ENCODE data around the gene CHCHD2.
"Not testable (repeated sequence)": the region's sequence is repeated elsewhere in the genome, so short reads cannot be mapped to it uniquely, and the experiment has no call there.

The CHCHD2 gene

DNA sequence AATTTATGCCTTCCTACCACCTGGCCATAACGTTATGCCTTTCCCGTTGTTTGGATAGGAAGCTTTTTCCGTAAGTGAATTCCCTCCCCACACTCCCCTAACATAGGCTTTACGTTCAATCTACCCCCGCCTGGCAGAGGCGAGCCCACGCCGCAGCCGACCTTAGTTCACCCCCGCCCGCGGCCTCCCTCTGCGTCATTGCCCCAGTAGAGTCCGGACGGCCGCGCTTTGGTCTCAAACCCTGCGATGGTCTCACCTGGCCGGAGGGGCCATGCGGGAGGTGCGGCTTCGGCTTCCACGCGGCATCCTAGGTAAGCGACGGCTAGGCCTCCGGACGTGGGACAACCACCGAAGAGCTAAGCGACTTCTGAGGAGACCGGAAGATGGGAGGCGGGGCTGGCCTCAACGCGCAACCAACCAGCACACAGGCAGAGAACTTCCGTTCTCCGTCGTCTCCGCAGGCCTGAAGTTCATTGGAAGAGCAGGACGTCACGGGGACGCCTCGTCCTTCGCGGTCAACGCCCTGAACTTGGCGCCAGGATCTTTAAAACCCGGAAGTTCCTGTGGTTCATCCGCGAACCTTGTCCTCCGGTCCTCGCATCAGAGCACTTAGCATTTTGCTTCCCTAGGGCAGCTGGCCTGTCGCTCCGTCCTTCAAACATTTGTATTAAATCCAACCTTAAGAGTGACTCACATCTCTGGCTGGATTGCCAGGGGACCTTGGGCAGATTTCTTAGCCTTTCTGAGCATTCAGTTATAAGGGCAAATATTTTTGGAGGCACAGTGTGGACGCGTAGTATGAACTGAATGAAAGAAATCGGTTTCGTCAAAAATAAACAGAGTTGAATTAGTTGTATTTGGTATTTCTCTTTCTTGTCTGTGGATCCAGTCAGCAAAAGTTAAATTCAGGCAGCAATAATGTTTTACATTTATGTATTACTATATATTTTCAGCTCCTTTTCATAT, at the start of gene CHCHD2:
CHCHD2 (minus strand) TSS at position 369 of the 966 bp plus-strand sequence; CDS start at position 306, 63 bp downstream.
- DNase-seq, result peak; percentile 91

DNA sequence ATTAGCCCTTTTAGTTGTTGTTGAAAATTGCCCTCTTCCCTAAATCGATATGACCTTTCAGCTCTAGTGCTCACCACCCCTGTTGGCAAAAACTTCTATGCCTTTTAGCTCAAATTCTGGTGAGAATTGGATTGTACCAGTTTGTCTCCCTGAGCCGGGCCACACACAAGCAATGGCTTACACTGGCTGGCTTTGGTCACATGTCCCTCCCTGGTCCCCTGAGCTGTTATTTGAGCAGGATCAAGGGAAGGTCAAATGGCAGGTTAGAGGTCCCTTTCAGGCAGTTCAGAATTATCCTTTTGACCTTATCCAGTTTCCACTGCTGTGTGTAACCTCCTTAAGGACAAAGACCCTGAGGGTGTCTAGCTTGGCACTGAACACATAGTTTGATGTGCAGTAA, 24.8 kb upstream of the CHCHD2 start:
- DNase-seq, result not testable (repeated sequence)

DNA sequence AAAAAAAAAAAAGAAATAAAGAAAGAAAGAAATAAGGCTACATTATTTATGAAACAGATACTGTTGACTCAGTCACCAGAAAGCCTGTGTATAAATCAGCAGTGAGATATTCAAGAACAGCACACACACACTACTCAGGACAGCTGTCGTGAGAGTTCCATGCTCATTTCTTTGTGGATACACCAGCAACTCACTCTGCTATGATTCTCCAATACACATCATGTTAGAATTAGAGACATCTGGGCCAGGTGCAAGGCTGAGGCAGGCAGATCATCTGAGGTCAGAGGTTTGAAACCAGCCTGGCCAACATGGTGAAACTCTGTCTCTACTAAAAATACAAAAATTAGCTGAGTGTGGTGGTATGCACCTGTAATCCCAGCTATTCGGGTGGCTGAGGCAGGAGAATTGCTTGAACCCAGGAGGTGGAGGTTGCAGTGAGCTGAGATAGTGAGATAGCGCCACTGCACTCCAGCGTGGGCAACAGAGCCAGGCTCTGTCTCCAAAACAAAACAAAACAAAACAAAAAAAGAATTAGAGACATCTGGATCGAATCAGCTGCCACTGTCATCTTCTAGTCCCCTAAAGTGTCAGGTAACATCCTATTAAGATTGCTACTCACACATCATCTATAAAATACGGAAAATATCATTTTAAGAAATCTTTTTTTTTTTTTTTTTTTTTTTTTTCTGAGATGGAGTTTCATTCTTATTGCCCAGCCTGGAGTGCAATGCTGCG, 21.1 kb upstream of the CHCHD2 start:
- no peak for DNase-seq

DNA sequence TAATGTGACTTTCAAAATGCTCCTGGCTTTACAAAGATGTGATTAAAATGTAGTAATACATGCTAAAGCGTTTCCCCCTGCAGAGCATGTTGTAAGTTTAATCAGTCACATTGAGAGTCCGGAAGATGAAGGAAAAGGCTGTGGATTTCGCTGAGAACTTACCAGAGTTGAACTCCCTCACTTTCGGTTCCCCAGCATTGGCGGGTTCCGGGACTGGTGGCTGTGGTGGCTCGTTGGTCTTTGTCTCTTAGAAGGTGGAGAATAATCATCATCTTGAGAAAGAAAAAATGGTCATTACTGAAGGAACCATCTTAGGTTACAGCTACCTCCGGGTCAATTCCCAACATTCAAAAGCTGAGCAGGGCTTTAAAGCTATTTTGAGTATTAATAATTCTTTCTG, 19.6 kb upstream of the CHCHD2 start:
- no peak for DNase-seq

DNA sequence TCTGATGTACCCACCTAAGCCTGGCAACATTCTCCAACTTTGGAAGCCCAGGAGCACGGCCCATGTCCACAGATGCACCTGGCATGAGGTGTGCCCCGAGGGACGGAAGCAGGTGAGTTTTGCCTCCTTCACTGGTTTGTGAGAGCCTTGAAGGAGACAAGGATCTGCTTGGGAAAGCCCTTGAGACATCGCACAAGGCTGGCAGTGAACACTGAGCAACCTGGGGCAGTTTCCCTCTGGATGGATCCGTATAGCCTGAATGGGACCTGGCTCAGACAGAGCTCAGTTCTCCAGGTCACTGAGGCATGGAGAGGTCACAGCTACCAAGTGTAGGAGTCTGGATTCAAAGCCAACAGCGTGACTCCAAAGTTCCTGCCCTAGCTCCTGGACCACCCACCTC, 18.7 kb upstream of the CHCHD2 start:
- no peak for DNase-seq

- DNase-seq, result no peak
Measured at GRCh38 chr7:56121440-56121839, 15.2 kb upstream of the CHCHD2 start.

- no peak for DNase-seq
Measured at GRCh38 chr7:56115852-56116538, 9.7 kb upstream of the CHCHD2 start, which contains the start of gene NUPR2. TSS of gene NUPR2 (minus strand) at chr7:56116417. CDS start at chr7:56116314, 103 bp downstream.

DNA sequence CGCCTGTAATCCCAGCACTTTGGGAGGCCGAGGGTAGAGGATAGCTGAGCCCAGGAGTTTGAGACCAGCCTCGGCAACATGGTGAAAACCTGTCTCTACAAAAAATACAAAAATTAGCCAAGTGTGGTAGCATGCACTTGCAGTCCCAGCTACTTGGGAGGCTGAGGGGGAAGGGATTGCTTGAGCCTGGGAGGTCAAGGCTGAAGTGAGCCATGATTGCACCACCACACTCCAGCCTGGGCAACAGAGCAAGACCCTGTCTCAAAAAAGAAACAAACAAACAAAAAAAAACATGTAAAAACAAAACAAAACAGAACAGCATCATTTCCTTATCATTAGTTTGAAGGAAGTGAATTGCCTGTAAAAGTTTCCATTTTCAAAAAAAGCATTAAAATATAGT, 6.0 kb upstream of the CHCHD2 start:
- not testable (repeated sequence) for DNase-seq

- no peak for DNase-seq
Measured at GRCh38 chr7:56110611-56111010, 4.3 kb upstream of the CHCHD2 start.

DNA sequence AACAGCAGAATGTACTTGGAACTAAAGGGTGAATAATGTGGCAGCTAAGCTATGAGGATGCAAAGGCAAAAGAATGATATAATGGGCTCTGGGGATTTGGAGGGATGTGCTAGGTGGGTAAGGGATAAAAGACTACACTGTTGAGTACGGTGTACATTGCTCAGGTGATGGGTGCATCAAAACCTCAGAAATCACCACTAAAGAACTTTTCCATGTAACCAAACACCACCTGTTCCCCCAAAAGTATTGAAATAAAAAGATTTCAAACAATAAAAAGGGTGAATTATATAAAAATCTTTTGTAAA, 1.6 kb upstream of the CHCHD2 start:
- no peak for DNase-seq

DNA sequence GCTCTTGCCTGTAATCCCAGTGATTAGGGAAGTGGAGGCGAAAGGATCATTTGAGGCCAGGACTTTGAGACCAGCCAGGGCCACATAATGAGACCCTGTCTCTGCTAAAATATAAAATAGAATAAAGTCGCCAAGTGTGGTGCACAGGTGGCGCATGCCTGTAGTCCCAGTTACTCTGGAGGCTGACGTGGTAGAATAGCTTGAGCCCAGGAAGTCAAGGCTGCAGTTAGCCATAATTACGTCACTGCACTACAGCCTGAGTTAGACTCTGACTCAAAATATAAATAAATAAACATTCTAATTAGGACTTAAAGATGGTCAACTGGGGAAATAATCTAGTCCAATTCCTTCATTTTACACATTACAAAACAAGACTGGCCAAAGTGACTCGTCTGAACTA, 768 bp downstream of the CHCHD2 start:
- peak; percentile 37 for DNase-seq

GRCh38 chr7:56104138-56104537, 2.1 kb downstream of the CHCHD2 start:
- DNase-seq, result not testable (repeated sequence)

GRCh38 chr7:56099653-56100052, 6.6 kb downstream of the CHCHD2 start:
- DNase-seq, result no peak

DNA sequence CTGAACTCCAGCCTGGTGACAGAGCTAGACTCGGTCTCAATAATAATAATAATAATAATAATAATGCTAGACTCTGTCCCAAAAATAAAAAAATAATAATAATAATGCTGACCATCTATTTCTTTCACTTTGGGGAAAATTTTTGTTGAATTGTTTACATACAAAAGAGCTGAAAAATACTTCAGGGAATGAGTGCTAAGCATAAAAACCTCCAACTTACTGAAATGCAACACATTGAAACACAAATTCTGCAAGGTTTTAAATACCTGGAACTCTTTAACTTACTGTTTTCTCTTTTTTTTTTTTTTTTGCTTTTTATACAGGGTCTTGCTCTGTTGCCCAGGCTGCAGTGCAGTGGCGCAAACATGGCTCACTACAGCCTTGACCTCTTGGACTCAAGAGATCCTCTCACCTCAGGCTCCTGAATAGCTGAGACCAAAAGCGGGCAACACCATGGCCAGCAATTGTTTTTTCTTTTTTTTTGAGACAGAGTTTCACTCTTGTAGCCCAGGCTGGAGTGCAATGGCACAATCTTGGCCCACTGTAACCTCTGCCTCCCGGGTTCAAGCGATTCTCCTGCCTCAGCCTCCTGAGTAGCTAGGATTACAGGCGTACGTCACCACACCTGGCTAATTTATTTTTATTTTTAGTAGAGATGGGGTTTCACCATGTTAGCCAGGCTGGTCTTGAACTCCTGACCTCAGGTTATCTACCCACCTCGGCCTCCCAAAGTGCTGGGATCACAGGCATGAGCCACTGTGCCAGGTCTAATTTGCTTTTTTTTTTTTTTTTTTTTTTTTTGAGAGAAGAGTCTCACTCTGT, 7.9 kb downstream of the CHCHD2 start:
- DNase-seq, result not testable (repeated sequence)

- no peak for DNase-seq
Measured at GRCh38 chr7:56097700-56098099, 8.6 kb downstream of the CHCHD2 start.

GRCh38 chr7:56092789-56093531, 13.3 kb downstream of the CHCHD2 start, which contains the start of gene PHKG1:
TSS of gene PHKG1 (minus strand) at chr7:56092952. CDS start at chr7:56088941, 4,011 bp downstream.
- no peak for DNase-seq

- DNase-seq, result not testable (repeated sequence)
Measured at GRCh38 chr7:56092388-56092787, 13.9 kb downstream of the CHCHD2 start.

DNA sequence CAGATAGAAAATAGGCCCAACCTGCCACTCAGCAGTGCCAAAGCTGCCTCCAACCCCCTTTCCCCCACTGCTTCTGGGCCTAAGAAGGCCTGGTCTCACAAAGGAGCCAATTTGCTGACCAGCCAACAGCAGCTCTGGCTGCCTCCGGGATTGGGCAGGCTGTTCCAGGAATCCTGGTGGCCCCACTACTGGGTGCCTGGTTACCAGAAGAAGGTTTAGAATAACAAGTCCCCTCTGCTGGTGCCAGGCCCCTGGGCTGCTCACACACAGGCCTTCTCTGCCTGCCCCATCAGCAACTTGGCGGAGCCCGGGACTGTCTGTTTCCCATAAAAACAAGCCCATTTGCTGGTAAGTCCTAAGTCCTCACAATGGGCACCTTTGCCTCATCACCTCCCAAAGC, 14.7 kb downstream of the CHCHD2 start:
- DNase-seq, result no peak

- no peak for DNase-seq
Measured at GRCh38 chr7:56087445-56087844, 18.8 kb downstream of the CHCHD2 start.

GRCh38 chr7:56086761-56087160, 19.5 kb downstream of the CHCHD2 start:
- no peak for DNase-seq

DNA sequence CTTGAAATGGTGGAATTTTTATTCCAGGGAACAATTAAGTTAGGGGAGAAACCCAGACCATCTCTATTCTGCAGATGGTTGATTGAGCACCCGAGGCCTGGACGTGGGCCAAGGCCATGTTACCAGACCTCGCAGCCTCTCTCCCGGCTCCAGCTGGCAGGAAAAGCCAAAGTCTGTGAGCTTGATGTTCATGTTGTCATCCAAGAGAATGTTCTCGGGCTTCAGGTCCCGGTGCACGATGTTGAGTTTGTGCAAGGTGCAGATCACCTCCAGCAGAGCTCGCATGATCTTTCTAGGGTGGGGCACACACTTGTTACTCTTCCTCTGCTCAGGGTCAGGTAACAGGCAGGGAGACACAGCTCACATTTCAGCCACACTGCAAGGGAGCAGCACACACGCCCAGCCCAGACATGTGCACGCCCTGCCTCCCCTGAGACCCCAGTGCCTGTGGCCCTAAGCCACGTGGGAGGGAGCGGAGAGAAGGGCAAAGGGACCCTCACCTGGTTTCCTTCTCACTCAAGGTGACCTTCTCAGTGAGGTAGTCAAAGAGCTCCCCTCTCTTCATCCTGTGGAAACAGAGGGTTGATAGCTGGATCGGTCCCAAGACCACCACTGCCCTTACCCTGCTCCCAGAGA, 23.0 kb downstream of the CHCHD2 start:
- no peak for DNase-seq
